K562 (cell line): ENCODE results near the gene CAV1. TPM values are rescaled to one million over a fixed set of nuclear protein-coding genes. Genes with fewer than 3 reads are reported as not detected.

ENCODE experiments used
- ATAC-seq: fragments of 200-7000 bp; cut with Tn5 transposase; 3 replicates; pipeline ENCODE4 v1.9.1; 2020; ENCODE audit warnings: moderate library complexity
- BruUV-seq: library from RNA; stranded (reverse); fragments of 400-500 nt; replicated peaks from 2 replicates; lab custom pipeline; 2021; lab: Mats Ljungman, UMichigan
- CTCF ChIA-PET: fragments of 300-600 bp; formaldehyde crosslinking; extraction: SDS; loops from one replicate; lab custom pipeline; 2021; ENCODE audit warnings: low intra/inter-chr PET ratio; lab: Yijun Ruan, JAX
- POLR2A ChIA-PET: fragments of 300-600, 350-650 bp; sonication (Branson Sonifier 250); formaldehyde crosslinking; extraction: SDS; loops from one replicate; lab custom pipeline; 2021; ENCODE audit warnings: antibody characterized with exemption, inconsistent platforms; lab: Yijun Ruan, JAX
- DNase-seq, 4 experiments: peaks; one replicate each; pipeline versions ENCODE4 v3.0.0 to v3.0.0-alpha.2; 2011 to 2018; ENCODE audit warnings: low spot score in 3 of 4, mixed read lengths in 3 of 4; ENCODE audit errors: extremely low read depth in 1 of 4
- FAIRE-seq: peaks from 2 replicates; lab custom pipeline; 2011; peaks lifted over from hg19 to GRCh38; lab: Jason Lieb, UNC
- H2AFZ ChIP-seq: 2 replicates; pipeline ENCODE4 v1.6.0; 2011; ENCODE audit warnings: low read depth, low read length, control low read depth, inconsistent platforms
- H3K27ac ChIP-seq: fragments of 200-600 bp; 3 replicates; pipeline ENCODE4 v1.8.0; 2011; ENCODE audit warnings: low read depth, mild to moderate bottlenecking, control low read depth, inconsistent platforms, low read length, moderate library complexity, mixed read lengths; ENCODE audit errors: extremely low read depth
- H3K27me3 ChIP-seq, 2 experiments: fragments of 300-600 bp in 1 of 2; 2 replicates in 1 of 2; 3 replicates in 1 of 2; pipeline versions ENCODE4 v1.6.0 to v1.8.0; 2011; ENCODE audit warnings: inconsistent platforms in 2 of 2, low read length in 2 of 2, mild to moderate bottlenecking in 1 of 2, mixed read lengths in 1 of 2, moderate library complexity in 1 of 2; ENCODE audit not compliant: control insufficient read depth in 2 of 2, insufficient read depth in 2 of 2
- H3K36me3 ChIP-seq: fragments of 300-600 bp; 3 replicates; pipeline ENCODE4 v1.8.0; 2011; ENCODE audit warnings: mild to moderate bottlenecking, low read length, inconsistent platforms; ENCODE audit not compliant: control insufficient read depth, insufficient read depth
- H3K4me1 ChIP-seq, 2 experiments: fragments of 200-600 bp in 1 of 2; replicated peaks in 1 of 2; 2 replicates in 1 of 2; 3 replicates in 1 of 2; pipeline versions ENCODE4 v1.5.1 to v1.8.0; 2011; ENCODE audit warnings: inconsistent platforms in 2 of 2, low read length in 2 of 2, mild to moderate bottlenecking in 1 of 2, mixed read lengths in 1 of 2, moderate library complexity in 1 of 2; ENCODE audit not compliant: control insufficient read depth in 2 of 2, insufficient read depth in 2 of 2
- H3K4me2 ChIP-seq: 2 replicates; pipeline ENCODE4 v1.6.1; 2011; ENCODE audit warnings: low read length, control low read depth, inconsistent platforms, mixed read lengths; ENCODE audit not compliant: insufficient read depth
- H3K4me3 ChIP-seq: fragments of 200-600 bp; sonication (generic), shearing (Covaris generic); 2 replicates; pipeline ENCODE4 v1.5.1; 2016; ENCODE audit warnings: control low read depth, inconsistent platforms
- H3K79me2 ChIP-seq: fragments of 200-600 bp; 3 replicates; pipeline ENCODE4 v1.8.0; 2011; ENCODE audit warnings: low read length, inconsistent platforms; ENCODE audit not compliant: control insufficient read depth, insufficient read depth
- H3K9ac ChIP-seq, 2 experiments: 2 replicates each; pipeline versions ENCODE4 v1.6.0 to v1.6.1; 2011; ENCODE audit warnings: low read depth in 2 of 2, low read length in 2 of 2, control low read depth in 1 of 2, inconsistent platforms in 1 of 2, mild to moderate bottlenecking in 1 of 2, mixed read lengths in 1 of 2; ENCODE audit not compliant: insufficient read depth in 1 of 2
- H3K9me1 ChIP-seq: one replicate; pipeline ENCODE4 v1.6.0; 2011; ENCODE audit warnings: inconsistent platforms, mild to moderate bottlenecking, low read length, moderate library complexity; ENCODE audit not compliant: control insufficient read depth, insufficient read depth
- H3K9me3 ChIP-seq: replicated peaks from 2 replicates; pipeline ENCODE4 v1.5.1; 2011; ENCODE audit warnings: low read depth, low read length, inconsistent platforms; ENCODE audit not compliant: control insufficient read depth, insufficient read depth
- H4K20me1 ChIP-seq: replicated peaks from 2 replicates; pipeline ENCODE4 v1.6.1; 2011; ENCODE audit warnings: low read length, inconsistent platforms, mixed read lengths; ENCODE audit not compliant: control insufficient read depth, insufficient read depth
- NFIC ChIP-seq: fragments of 450-650 bp; IDR thresholded peaks from 2 replicates; pipeline ENCODE4 v1.6.1; 2017; ENCODE audit warnings: mild to moderate bottlenecking, inconsistent platforms
- RBM34 ChIP-seq: fragments of 200-400 bp; formaldehyde crosslinking; IDR thresholded peaks from 2 replicates; pipeline ENCODE4 v1.6.1; 2018; ENCODE audit warnings: low read length, borderline replicate concordance; ENCODE audit not compliant: insufficient read depth
- WGBS: fragments of 100-300 bp; shearing (Covaris generic); methylation state at CpG from one replicate; pipeline ENCODE4 v1.1.6; 2016; ENCODE audit warnings: low coverage, mixed read lengths; ENCODE audit not compliant: insufficient coverage; ENCODE audit errors: missing lambda C conversion rate; 5-methylcytosine and 5-hydroxymethylcytosine counted together
- in situ Hi-C: fragments of 300-500 bp; cut with MboI; formaldehyde crosslinking; loops from 4 replicates; pipeline ENCODE4 v1.15.0; 2018; ENCODE audit warnings: inconsistent platforms, mixed read lengths
- intact Hi-C: fragments of 100-400 bp; cut with micrococcal nuclease; formaldehyde crosslinking; loops from 2 replicates; pipeline ENCODE4 v1.14.2; 2022
- polyA plus RNA-seq, 8 experiments: library from polyadenylated mRNA; depleted of rRNA in 4 of 8; stranded (reverse) in 5 of 8; unstranded in 3 of 8; fragments of >200 nt; fragmentation: Nextera tagmentation in 2 of 8; fragmentation: Illumina TruSeq in 1 of 8; extraction: Ambion mirVana in 2 of 8; extraction: Trizol in 1 of 8; gene quantifications; 2 replicates each; pipeline versions ENCODE4 v1.2.1 to v1.2.3, GENCODE V29; 2011 to 2014; ENCODE audit warnings: inconsistent platforms in 1 of 8, missing spikeins in 1 of 8
- total RNA-seq, 7 experiments: library from RNA; depleted of rRNA in 6 of 7; stranded (reverse); fragments of >200 nt in 6 of 7; fragmentation: Illumina TruSeq in 2 of 7; extraction: Trizol in 2 of 7; gene quantifications; 2 replicates each; pipeline versions ENCODE4 v1.2.1 to v1.2.3, GENCODE V29; 2011 to 2021; ENCODE audit warnings: low replicate concordance in 1 of 7

The CAV1 gene
- total and polyA plus RNA-seq, 9 of the 15 experiments (the other 6 are each of a cell fraction or from before 2014, with no cell fraction given), result 0.08 to 1.5 (median 0.63) TPM

GRCh38 chr7:116560021-116560970, 35.5 kb downstream of the CAV1 start:
- Histone ChIP-seq H3K4me3 (no peak overlapping the region), H3K36me3 (no peaks in the 10 kb centered on the region), H3K4me1 (no peaks in the 10 kb centered on the region), H3K4me2 (no peak overlapping the region), H3K9me3 (no peaks in the 10 kb centered on the region), H2AFZ (no peak overlapping the region), H4K20me1 (no peaks in the 10 kb centered on the region), H3K79me2 (no peaks in the 10 kb centered on the region), H3K27ac (no peak overlapping the region), H3K27me3 (peaks cover 11 to 17% of the 10 kb centered on the region in 2 experiments; a peak in 3 of 5 replicates), H3K9me1 (no peaks in the 10 kb centered on the region), H3K9ac (no peak overlapping the region)
- POLR2A ChIA-PET, result interaction anchor here (0.7 to 1.7 kb wide), 3 partner anchors 13 to 36 kb away, joined by 3 to 4 read pairs (median 3); no protein-coding TSS in a partner anchor
- 0% methylated on average over 7 of the region's 7 CpGs for whole genome bisulfite sequencing
- BruUV-seq, result no TSS peak
- FAIRE-seq (peak; percentile 23), DNase-seq (no peak), ATAC-seq (0 out of 3 replicates have a peak, but pooled peaks have one; percentile 34)
- CTCF ChIA-PET, result no interaction called here
- no peak for TF ChIP-seq RBM34
- peak; percentile 47 for TF ChIP-seq NFIC
- intact Hi-C loops (no loop called here), in situ Hi-C loops (no loop called here)
